HEK293T (cell line): ENCODE results near the gene CCDC134.

Experiments used
- CTCF ChIA-PET: fragments of 350-600 bp; formaldehyde crosslinking; extraction: SDS; loops from one replicate; lab custom pipeline; 2021; ENCODE audit warnings: antibody characterized with exemption, inconsistent platforms; lab: Yijun Ruan, JAX
- POLR2A ChIA-PET: fragments of 350-600 bp; formaldehyde crosslinking; extraction: SDS; loops from one replicate; lab custom pipeline; 2020; ENCODE audit warnings: antibody characterized with exemption, inconsistent platforms; lab: Yijun Ruan, JAX
- DNase-seq: peaks from one replicate; pipeline ENCODE4 v3.0.0; 2012; ENCODE audit warnings: mixed read lengths; ENCODE audit errors: extremely low spot score
- ARNT ChIP-seq: fragments of 450-650 bp; IDR thresholded peaks from 2 replicates; pipeline ENCODE4 v1.6.1; 2017; ENCODE audit warnings: mild to moderate bottlenecking
- BHLHE40 ChIP-seq: fragments of 450-650 bp; IDR thresholded peaks from 2 replicates; pipeline ENCODE4 v1.6.1; 2016; ENCODE audit warnings: mild to moderate bottlenecking, moderate library complexity, borderline replicate concordance
- CTBP1 ChIP-seq: fragments of 450-650 bp; IDR thresholded peaks from 2 replicates; pipeline ENCODE4 v1.6.1; 2016; ENCODE audit warnings: borderline replicate concordance
- ELF4 ChIP-seq: fragments of 450-650 bp; IDR thresholded peaks from 2 replicates; pipeline ENCODE4 v1.6.1; 2017; ENCODE audit warnings: antibody characterized with exemption
- FOXA1 ChIP-seq: fragments of 450-650 bp; IDR thresholded peaks from 2 replicates; pipeline ENCODE4 v1.6.1; 2016; ENCODE audit warnings: mild to moderate bottlenecking
- FOXK2 ChIP-seq: fragments of 450-650 bp; IDR thresholded peaks from 2 replicates; pipeline ENCODE4 v1.6.1; 2016; ENCODE audit warnings: mild to moderate bottlenecking
- FOXM1 ChIP-seq: fragments of 450-650 bp; IDR thresholded peaks from 2 replicates; pipeline ENCODE4 v1.6.1; 2017; ENCODE audit warnings: mild to moderate bottlenecking, borderline replicate concordance
- HDGF ChIP-seq: fragments of 450-650 bp; IDR thresholded peaks from 2 replicates; pipeline ENCODE4 v1.6.1; 2017; ENCODE audit warnings: antibody characterized with exemption, borderline replicate concordance
- L3MBTL2 ChIP-seq: fragments of 450-650 bp; conservative IDR thresholded peaks from 2 replicates; pipeline ENCODE4 v1.6.1; 2016; ENCODE audit warnings: mild to moderate bottlenecking
- LEF1 ChIP-seq: fragments of 450-650 bp; IDR thresholded peaks from 2 replicates; pipeline ENCODE4 v1.6.1; 2017; ENCODE audit warnings: mild to moderate bottlenecking, borderline replicate concordance
- NFRKB ChIP-seq: fragments of 450-650 bp; IDR thresholded peaks from 2 replicates; pipeline ENCODE4 v1.6.1; 2016; ENCODE audit warnings: mild to moderate bottlenecking, moderate library complexity
- SP1 ChIP-seq: fragments of 450-650 bp; IDR thresholded peaks from 2 replicates; pipeline ENCODE4 v1.6.1; 2017
- SUZ12 ChIP-seq: fragments of 450-650 bp; IDR thresholded peaks from 2 replicates; pipeline ENCODE4 v1.6.1; 2016; ENCODE audit warnings: mild to moderate bottlenecking
- TARDBP ChIP-seq: fragments of 450-650 bp; IDR thresholded peaks from 2 replicates; pipeline ENCODE4 v1.6.1; 2016
- ZNF384 ChIP-seq: fragments of 450-650 bp; IDR thresholded peaks from 2 replicates; pipeline ENCODE4 v1.6.1; 2016
- TF ChIP-seq, protein P1 (sequence below): fragments of 450-650 bp; IDR thresholded peaks from 2 replicates; pipeline ENCODE4 v1.6.1; 2016

The CCDC134 gene

GRCh38 chr22:41798736-41799135 is 1.7 kb upstream of the CCDC134 start:
- DNase-seq, result no peak
- POLR2A ChIA-PET, result interaction anchor here (1.0 to 2.9 kb wide), 8 partner anchors 9 to 148 kb away, joined by 3 to 33 read pairs (median 8); partner anchors contain the start of genes CENPM and MEI1
- CTCF ChIA-PET, result interaction anchor here (1.1 to 3.1 kb wide), 2 partner anchors 11 to 101 kb away, joined by 3 to 22 read pairs; no protein-coding TSS in a partner anchor
- no peak for TF ChIP-seq ELF4
- no peak for TF ChIP-seq FOXA1
- no peak for TF ChIP-seq ARNT
- no peak for TF ChIP-seq NFRKB
- no peak for TF ChIP-seq HDGF

GRCh38 chr22:41799486-41800347 is 762 bp upstream of the CCDC134 start:
- TF ChIP-seq ELF4 (no peak), L3MBTL2 (peak; percentile 73)
- ChIA-PET POLR2A (interaction anchor here (0.7 to 2.8 kb wide), 45 partner anchors 7 to 351 kb away, joined by 3 to 35 read pairs (median 6); partner anchors contain the start of genes CENPM, MEI1, SNU13 and SREBF2), CTCF (interaction anchor here (1.0 to 3.1 kb wide), 5 partner anchors 12 to 141 kb away, joined by 3 to 22 read pairs (median 3); no protein-coding TSS in a partner anchor)
- peak; percentile 36 for DNase-seq

DNA sequence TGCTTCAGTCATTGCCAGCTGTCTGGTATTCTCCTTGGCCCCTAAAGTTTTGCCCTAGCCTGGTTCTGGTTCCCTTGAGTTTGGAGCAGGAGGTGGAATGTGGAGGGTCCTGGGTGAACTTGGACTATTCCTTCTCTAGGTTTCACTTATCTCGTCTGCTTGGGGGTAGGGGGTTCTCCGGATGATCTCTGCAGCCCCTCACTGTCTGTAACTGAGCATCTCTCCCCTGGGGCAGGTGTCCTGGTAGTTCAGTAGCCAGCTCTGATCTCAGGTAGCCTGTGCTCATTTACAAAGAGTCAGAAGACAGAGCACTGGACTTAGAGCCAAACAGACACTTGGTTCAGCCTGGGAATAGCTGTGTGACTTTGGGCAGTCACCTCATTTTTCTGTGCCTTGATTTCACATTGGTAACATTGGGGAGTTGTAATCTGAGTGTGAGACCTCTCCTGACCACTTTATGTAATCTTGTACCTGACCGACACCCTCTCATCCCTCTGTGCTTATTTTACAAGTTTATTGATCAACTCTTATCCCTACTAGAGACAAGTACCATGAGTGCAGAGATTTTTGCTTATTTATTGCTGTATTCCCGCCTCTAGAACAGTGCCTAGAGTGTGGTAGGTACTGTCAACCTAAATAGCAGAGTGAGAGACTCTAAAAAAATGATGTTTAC is 804 bp downstream of the CCDC134 start:
- ChIA-PET POLR2A (interaction anchor here (0.7 to 2.8 kb wide), 40 partner anchors 9 to 391 kb away, joined by 3 to 35 read pairs (median 6); partner anchors contain the start of genes MEI1, SNU13 and SREBF2), CTCF (interaction anchor here (0.9 to 3.1 kb wide), 3 partner anchors 39 to 104 kb away, joined by 4 to 22 read pairs (median 4); no protein-coding TSS in a partner anchor)
- DNase-seq, result no peak
- TF ChIP-seq ARNT (no peak), L3MBTL2 (no peak), TARDBP (no peak), SUZ12 (no peak), FOXA1 (no peak), CTBP1 (no peak), FOXM1 (no peak), SP1 (no peak), BHLHE40 (no peak)
- TF ChIP-seq, protein P1, sequence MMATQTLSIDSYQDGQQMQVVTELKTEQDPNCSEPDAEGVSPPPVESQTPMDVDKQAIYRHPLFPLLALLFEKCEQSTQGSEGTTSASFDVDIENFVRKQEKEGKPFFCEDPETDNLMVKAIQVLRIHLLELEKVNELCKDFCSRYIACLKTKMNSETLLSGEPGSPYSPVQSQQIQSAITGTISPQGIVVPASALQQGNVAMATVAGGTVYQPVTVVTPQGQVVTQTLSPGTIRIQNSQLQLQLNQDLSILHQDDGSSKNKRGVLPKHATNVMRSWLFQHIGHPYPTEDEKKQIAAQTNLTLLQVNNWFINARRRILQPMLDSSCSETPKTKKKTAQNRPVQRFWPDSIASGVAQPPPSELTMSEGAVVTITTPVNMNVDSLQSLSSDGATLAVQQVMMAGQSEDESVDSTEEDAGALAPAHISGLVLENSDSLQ, result no peak

DNA sequence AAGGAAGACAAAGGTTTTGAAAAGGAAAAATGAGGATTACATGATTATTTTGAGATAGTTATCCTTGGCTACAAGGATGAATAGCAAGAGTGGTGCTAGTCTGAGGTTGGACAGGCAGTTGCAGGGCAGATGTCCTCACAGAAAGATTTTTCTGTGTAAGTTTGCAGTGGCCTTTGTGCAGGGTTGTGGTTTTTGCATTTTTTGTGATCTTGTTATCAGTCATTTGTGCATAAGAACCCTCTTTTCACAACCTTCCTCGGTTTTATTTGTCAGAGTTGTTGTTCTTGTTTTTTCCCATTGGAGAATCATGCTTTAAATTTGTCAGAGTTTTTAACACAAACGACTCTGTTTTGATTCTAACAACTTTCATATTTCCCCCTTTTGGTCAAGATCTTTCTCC is 1.4 kb downstream of the CCDC134 start:
- ChIA-PET CTCF (interaction anchor here (3.1 kb wide), 1 partner anchor 104 kb away, joined by 22 read pairs; no protein-coding TSS in a partner anchor), POLR2A (interaction anchor here (1.4 to 2.8 kb wide), 9 partner anchors 8 to 135 kb away, joined by 4 to 35 read pairs (median 12); partner anchors contain the start of genes MEI1 and SREBF2)
- DNase-seq, result no peak
- TF ChIP-seq CTBP1 (no peak), LEF1 (no peak), FOXK2 (no peak), FOXM1 (no peak)

- ChIA-PET POLR2A (interaction anchor here (1.3 kb wide), 1 partner anchor 27 kb away, joined by 3 read pairs; the partner anchor contains the start of gene SREBF2), CTCF (no interaction called here)
- no peak for DNase-seq
- TF ChIP-seq, protein P1, result no peak
- no peak for TF ChIP-seq TARDBP
- TF ChIP-seq LEF1, result no peak
- no peak for TF ChIP-seq NFRKB
- TF ChIP-seq BHLHE40, result no peak
Observed at GRCh38 chr22:41805639-41806038, 5.2 kb downstream of the CCDC134 start.

GRCh38 chr22:41808400-41808799 is 7.9 kb downstream of the CCDC134 start:
- no peak for DNase-seq
- TF ChIP-seq FOXM1 (no peak), BHLHE40 (no peak), LEF1 (no peak), TARDBP (no peak), SP1 (no peak), FOXK2 (no peak), NFRKB (no peak), ELF4 (no peak), ZNF384 (no peak), L3MBTL2 (no peak), CTBP1 (no peak), ARNT (no peak), HDGF (no peak), SUZ12 (no peak), FOXA1 (no peak)
- TF ChIP-seq, protein P1, result no peak
- CTCF ChIA-PET, result interaction anchor here (0.5 kb wide), 1 partner anchor 32 kb away, joined by 3 read pairs; no protein-coding TSS in a partner anchor
- POLR2A ChIA-PET, result interaction anchor here (4.1 kb wide), 1 partner anchor 8 kb away, joined by 30 read pairs; the partner anchor contains the start of gene CCDC134
